ENCODE results near the gene LENEP. TPM values are rescaled to one million over a fixed set of nuclear protein-coding genes. Genes with fewer than 3 reads are reported as not detected.
A peak's percentile ranks its signal among the peaks of the same experiment; 100 is the strongest.

Gene LENEP
- total and polyA plus RNA-seq, 2 of the 8 experiments (the other 6 are each of a cell fraction or from before 2014, with no cell fraction given) = 1.3 TPM; not detected in 1

GRCh38 chr1:155000726-155001424 is 7.5 kb downstream of the LENEP start:
- Histone ChIP-seq H2BK120ac (replicated peaks; ENCODE audit: low read depth, low read length) (no peak overlapping the region), H3K56ac (replicated peaks; ENCODE audit: insufficient read length, low read depth, low read length) (peak overlapping the region; percentile 75), H3K4me3 (ENCODE audit: extremely low read depth in 1 of 4, insufficient read depth in 2 of 4, low read depth in 3 of 4, low read length in 4 of 4) (peak overlapping the region; percentile 61 to 77 (median 63)), H2BK5ac (ENCODE audit: low read depth, low read length) (peak overlapping the region; percentile 87), H2BK20ac (ENCODE audit: low read length) (peak overlapping the region; percentile 72; the same call in 1 of the 2 replicates), H3K14ac (ENCODE audit: insufficient read length) (no peak overlapping the region), H2AK5ac (ENCODE audit: low read depth, low read length) (no peak overlapping the region), H3K9me3 (ENCODE audit: insufficient read depth in 2 of 2, low read depth in 1 of 2, low read length in 1 of 2) (no peaks in the 10 kb centered on the region), H4K5ac (ENCODE audit: insufficient read length, low read depth, low read length) (peak overlapping the region; percentile 89), H2AFZ (ENCODE audit: low read length) (no peak overlapping the region), H4K8ac (ENCODE audit: extremely low read depth, insufficient read depth, low read length) (peak overlapping the region; percentile 93), H3K23me2 (ENCODE audit: low read depth, low read length) (peaks cover 18% of the 10 kb centered on the region; the same call in 1 of the 2 replicates), H4K91ac (replicated peaks; ENCODE audit: insufficient read length, low read length) (peak overlapping the region; percentile 8), H3K9ac (replicated peaks in 1 of 4; ENCODE audit: extremely low read depth in 1 of 4, low read depth in 3 of 4, low read length in 3 of 4) (peak overlapping the region in 2 of 4 experiments; percentile 45 to 60; a peak in 3 of 7 replicates), H3K27ac (ENCODE audit: low read depth, low read length) (peak overlapping the region; percentile 80; the same call in 1 of the 2 replicates), H3K79me2 (ENCODE audit: control insufficient read depth in 1 of 2, insufficient read depth in 2 of 2, low read length in 2 of 2) (peaks cover 0 to 29% of the 10 kb centered on the region in 2 experiments; a peak in 2 of 4 replicates), H3K4ac (replicated peaks; ENCODE audit: insufficient read length, low read depth, low read length) (peak overlapping the region; percentile 74), H4K20me1 (replicated peaks in 1 of 2; ENCODE audit: control insufficient read depth in 1 of 2, insufficient read depth in 2 of 2, low read length in 2 of 2) (peaks cover 0 to 4% of the 10 kb centered on the region in 2 experiments), H3K4me1 (replicated peaks in 1 of 4; ENCODE audit: control insufficient read depth in 3 of 4, insufficient read depth in 4 of 4, low read length in 3 of 4) (peaks cover 6 to 18% (median 14%) of the 10 kb centered on the region in 4 experiments), H2BK15ac (ENCODE audit: low read length) (no peak overlapping the region), H3K36me3 (ENCODE audit: control insufficient read depth in 2 of 4, insufficient read depth in 4 of 4, low read length in 3 of 4) (no peaks in the 10 kb centered on the region; a peak in 2 of 8 replicates), H3K79me1 (ENCODE audit: low read depth, low read length) (peaks cover under 1% of the 10 kb centered on the region; the same call in 1 of the 2 replicates), H3K23ac (ENCODE audit: insufficient read length) (no peak overlapping the region), H2BK12ac (ENCODE audit: low read depth, low read length) (peak overlapping the region; percentile 80), H3K18ac (ENCODE audit: extremely low read depth, low read length) (peak overlapping the region; percentile 83), H3K27me3 (replicated peaks in 1 of 4; ENCODE audit: control insufficient read depth in 3 of 4, extremely low read depth in 1 of 4, insufficient read depth in 3 of 4, low read length in 3 of 4) (no peaks in the 10 kb centered on the region), H3K4me2 (ENCODE audit: insufficient read depth in 1 of 2, low read depth in 2 of 2, low read length in 2 of 2) (peak overlapping the region; percentile 79 to 87)
- FAIRE-seq = no peak
- 1% methylated on average over 40 of the region's 43 CpGs; no CpG with 5 or more reads in 1 of the 2 experiments for WGBS, 2 experiments (ENCODE audit: extremely low coverage in 1 of 2, insufficient coverage in 1 of 2, insufficient read length in 1 of 2, insufficient replicate concordance in 2 of 2, low coverage in 1 of 2, low lambda C conversion rate in 2 of 2, missing lambda C conversion rate in 1 of 2)
- CTCF ChIA-PET (ENCODE audit: partially characterized antibody) = interaction anchor here (0.9 to 14.0 kb wide), 8 partner anchors 14 to 91 kb away, joined by 3 to 334 read pairs (median 112); partner anchors contain the start of genes CKS1B, EFNA3, EFNA4 and FLAD1
- DNase-seq (ENCODE audit: low read depth in 1 of 2, low spot score in 2 of 2) = peak in 1 of 2 experiments; percentile 97
- POLR2A ChIA-PET (ENCODE audit: partially characterized antibody) = interaction anchor here (0.6 to 42.8 kb wide), 7 partner anchors 15 to 864 kb away, joined by 3 to 702 read pairs (median 6); partner anchors contain the start of genes CKS1B, EFNA3, EFNA4 and FLAD1
- TF ChIP-seq MAFK (IDR thresholded peaks at IDR 0.05; ENCODE audit: low read depth, low read length) (0 out of 2 replicates have a peak, but pooled peaks have one; percentile 19), KDM1A (IDR thresholded peaks at IDR 0.05; ENCODE audit: borderline replicate concordance, low read length) (no peak), TBP (IDR thresholded peaks at IDR 0.05; ENCODE audit: low read depth, low read length) (peak; percentile 55), ATF3 (IDR thresholded peaks at IDR 0.05; ENCODE audit: insufficient read depth, low read depth, low read length) (no peak), ATF2 (IDR thresholded peaks at IDR 0.05; ENCODE audit: low read length) (peak; percentile 53; the same call in 1 of the 2 replicates), GTF2F1 (IDR thresholded peaks at IDR 0.05; ENCODE audit: borderline replicate concordance, low read depth, low read length) (0 out of 2 replicates have a peak, but pooled peaks have one; percentile 29), RXRA (IDR thresholded peaks at IDR 0.05; ENCODE audit: insufficient read depth, low read depth, low read length) (no peak), EP300 (IDR thresholded peaks at IDR 0.05; ENCODE audit: borderline replicate concordance in 1 of 2, low read depth in 2 of 2, low read length in 2 of 2) (peak in 1 of 2 experiments; percentile 82; a peak in 2 of 3 replicates)
